ENCODE results near the gene PHYHD1. TPM values are rescaled to one million over a fixed set of nuclear protein-coding genes. Genes with fewer than 3 reads are reported as not detected.

Gene PHYHD1
- 30.2 TPM for total RNA-seq
- long read RNA-seq, partial matches to known transcripts: 4 of 9 reads
- long read RNA-seq, other reads (novel, unspliced or antisense): 3 of 9 reads

DNA sequence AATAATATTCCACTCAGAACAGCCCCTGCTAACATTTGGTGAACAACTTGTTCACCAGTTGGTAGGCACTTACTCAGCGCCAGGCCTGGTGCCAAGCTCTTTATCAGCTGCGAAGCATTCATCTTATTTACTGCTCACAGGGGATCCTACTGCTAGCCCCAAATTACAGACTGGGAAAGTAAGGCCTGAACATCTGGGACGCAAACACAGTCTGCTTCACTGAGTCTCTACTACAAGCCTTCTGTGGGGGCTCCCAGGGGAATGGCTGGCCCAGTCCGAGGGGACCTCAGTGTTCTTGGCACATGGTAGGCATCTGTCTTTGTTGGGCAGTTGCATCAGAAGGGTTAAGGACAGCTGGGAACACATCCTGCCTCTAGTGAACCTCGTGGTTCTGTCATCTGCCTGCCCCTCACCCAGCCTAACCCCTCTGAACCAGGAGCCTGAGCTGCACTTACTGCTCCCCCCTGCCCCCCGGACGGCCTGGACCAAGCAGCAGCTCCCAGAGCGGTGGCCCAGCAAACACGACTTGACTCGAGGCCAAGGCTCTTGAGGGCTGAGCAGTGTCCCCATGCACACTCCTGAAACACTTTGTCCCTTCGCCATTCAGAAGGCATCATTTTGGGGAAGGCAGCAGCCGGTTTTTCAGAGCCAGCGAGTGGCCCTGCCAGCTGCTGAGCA, at the start of gene PHYHD1:
TSS of gene PHYHD1 (plus strand) at position 602 of the 678 bp plus-strand sequence. CDS start 1,342 bp downstream, outside the sequence.
- intact Hi-C loops (cut with DNase I): no loop called here
- DNase-seq (ENCODE audit: missing footprints) (peak; percentile 89), ATAC-seq (peak; percentile 63)

GRCh38 chr9:128877852-128878251, 42.9 kb upstream of the PHYHD1 start:
- intact Hi-C loops (cut with DNase I): no loop called here
- no peak for DNase-seq (ENCODE audit: missing footprints)
- ATAC-seq: no peak

DNA sequence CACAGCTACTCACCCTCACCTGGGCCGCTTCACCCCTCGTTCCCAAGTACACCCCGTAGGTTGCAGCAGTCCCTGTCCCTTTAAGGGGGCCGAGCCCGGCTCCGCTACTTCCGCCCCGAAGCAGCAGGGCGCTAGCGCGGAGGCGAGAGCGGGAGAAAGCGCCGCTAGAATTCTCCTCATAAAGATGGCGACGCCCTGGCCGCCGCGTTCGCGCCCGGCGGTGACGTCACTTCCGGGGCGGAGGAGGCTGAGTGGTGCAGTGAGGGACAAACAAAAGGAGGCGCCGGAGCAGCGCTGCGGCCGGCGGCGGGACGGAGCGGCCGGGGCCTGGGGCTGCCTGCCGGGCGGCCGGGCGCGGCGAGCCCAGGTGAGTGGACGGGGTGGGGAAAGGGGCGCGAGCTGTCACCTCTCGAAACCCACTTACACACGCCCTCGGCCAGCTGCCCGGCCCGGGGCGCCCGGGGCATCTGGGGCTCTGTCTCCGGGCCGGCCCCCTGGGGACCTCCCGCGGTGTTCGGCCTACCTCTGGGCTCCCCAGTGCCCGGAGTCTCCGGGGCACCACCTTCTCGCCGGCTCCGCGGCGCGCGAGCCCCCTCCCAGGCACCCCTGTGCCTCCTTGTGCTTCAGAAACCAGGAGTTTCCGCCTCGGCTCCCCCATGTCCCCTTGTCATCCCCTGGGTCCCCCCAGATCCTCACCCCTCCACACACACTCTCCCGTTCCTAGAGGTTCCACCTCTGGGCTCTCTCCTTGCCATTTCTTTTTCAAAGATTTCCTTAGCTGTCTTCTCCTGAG, 38.7 kb upstream of the PHYHD1 start, which contains the start of the genes KYAT1 and LRRC8A:
TSS of gene KYAT1 (minus strand) at position 67 of the 793 bp plus-strand sequence. CDS start 36,545 bp downstream, outside the sequence.
TSS of gene LRRC8A (plus strand) at position 250 of the 793 bp plus-strand sequence. CDS start 25,032 bp downstream, outside the sequence.
- ATAC-seq (peak; percentile 93), DNase-seq (ENCODE audit: missing footprints) (peak; percentile 99)
- intact Hi-C loops (cut with DNase I): loop anchor here (2.0 kb wide), 2 partner anchors 19 to 35 kb away; no protein-coding TSS in a partner anchor

DNA sequence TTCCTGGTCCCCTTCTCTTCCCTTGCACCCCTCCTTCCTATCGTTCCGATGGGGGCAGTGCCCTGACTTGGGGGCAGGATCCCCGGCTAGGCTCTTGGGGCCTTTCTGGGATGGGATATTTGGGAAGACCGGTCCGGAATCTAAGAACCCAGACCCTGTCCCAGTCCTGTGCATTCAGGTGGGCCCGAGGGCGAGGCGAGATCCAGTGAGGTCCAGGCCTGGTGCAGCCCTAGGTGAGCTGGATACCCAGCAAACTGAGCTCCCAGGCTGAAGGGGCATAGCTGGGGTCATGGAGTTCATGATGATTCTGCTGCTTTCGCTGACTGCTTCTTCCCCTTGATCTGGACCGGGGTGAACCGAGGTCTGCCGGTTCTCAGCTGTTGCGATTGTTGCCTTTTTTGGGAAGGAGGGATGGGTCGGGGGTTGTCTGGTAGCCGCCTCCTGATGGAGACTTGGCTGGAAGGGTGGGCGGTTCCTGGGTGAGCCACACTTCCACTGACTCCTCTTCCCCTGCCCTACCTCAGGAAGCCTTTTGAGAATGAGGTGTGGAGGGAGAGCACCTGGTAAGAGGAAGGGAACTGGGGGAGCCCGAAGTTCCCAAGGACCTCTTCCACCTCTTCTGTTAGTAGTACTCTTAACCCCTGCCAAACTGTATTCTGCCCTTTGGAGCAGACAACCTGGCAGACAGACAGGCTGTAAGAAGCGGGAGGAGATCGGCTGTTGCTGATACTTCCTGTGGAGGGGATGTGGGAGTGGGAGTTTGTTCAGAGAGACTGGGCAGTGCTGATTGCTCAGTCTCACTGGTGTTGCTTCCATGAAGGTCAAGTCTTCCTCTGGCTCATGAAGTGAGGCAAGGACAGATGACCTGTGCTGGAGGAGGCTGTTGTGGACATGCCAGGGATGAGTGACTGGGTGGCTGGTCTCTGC, 37.8 kb upstream of the PHYHD1 start:
- intact Hi-C loops (cut with DNase I): loop anchor here (2.0 kb wide), 1 partner anchor 34 kb away; no protein-coding TSS in a partner anchor
- DNase-seq (ENCODE audit: missing footprints): no peak
- no peak for ATAC-seq

GRCh38 chr9:128884164-128884563, 36.6 kb upstream of the PHYHD1 start:
- no peak for DNase-seq (ENCODE audit: missing footprints)
- ATAC-seq: no peak
- intact Hi-C loops (cut with DNase I): no loop called here

GRCh38 chr9:128885376-128885775, 35.4 kb upstream of the PHYHD1 start:
- ATAC-seq (no peak), DNase-seq (ENCODE audit: missing footprints) (no peak)

DNA sequence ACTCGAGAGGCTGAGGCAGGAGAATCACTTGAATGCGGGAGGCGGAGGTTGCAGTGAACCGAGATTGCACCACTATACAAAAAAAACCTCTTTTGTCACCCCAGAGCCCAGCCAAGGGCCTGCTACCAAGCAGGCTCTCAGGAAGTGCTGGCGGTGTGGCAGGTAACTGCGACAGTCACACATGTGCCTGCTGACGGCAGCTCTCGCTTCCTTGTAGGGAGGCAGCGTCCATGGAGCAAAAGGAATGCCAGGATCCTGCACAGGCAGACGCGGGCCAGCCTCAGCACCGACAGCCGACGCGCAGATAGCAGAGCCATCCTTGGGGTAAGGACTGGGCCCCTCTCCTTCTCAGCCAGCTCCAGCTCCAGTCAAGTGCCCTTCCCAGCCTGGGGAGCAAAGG, 35.0 kb upstream of the PHYHD1 start:
- no peak for ATAC-seq
- intact Hi-C loops (cut with DNase I): no loop called here
- DNase-seq (ENCODE audit: missing footprints): no peak

More at GRCh38 chr9:128885376-128885775, 35.4 kb upstream of the PHYHD1 start:
- intact Hi-C loops (cut with DNase I): no loop called here

DNA sequence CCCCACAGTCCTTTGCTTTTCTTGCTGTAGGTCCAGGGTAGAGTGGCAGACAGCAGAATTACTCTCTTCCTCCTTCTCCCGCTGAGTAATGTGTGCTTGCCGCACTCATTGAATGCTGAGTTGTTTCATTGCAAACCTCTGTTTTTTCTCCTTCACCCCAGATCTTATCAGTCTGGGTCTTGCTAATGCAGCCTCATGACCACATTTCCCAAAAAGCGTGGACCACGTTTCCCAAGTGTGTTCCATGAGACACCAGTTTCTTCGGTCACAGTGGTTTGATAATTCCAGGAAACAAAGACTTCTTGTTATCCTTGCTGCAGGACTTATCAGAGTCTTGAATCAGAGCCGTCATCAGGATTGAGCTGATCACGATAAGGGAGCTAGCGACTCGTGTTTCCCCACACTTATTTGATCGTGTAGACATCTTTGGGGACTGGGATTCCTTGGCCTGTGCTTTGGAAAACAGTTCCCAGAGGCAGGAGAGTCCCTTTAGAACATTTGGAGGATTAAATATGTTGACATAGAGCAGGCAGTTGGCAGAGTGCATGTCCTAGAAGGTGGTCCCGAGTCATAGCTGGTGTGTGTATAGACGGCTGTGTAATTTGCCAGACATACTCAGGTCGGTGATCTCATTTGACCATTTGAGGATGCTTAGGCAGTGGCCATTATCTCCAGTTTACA, 34.4 kb upstream of the PHYHD1 start:
- ATAC-seq: no peak
- no peak for DNase-seq (ENCODE audit: missing footprints)
- intact Hi-C loops (cut with DNase I): no loop called here

GRCh38 chr9:128887049-128887448, 33.7 kb upstream of the PHYHD1 start:
- DNase-seq (ENCODE audit: missing footprints) (no peak), ATAC-seq (no peak)
- intact Hi-C loops (cut with DNase I): no loop called here

DNA sequence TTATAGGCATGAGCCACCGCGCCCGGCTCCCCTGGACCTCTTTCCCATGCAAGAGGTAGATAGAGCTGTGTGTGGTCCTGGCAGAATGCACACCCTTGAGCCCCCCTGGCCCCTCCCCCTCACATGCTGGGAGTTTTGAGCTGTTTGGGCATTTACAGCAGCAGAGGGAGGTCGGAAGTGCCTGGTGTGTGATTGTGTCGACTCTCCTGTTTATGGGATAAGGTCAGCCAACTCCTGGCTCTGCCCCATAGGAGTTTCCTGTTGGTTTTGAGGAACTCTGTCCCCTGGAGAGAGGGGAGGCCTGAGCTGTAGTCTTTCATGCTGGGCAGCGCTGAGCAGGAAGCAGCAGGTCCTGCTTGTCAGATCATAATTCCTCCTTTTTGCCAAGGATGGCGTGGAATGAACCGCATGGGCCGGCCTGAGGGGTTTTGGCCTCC, 32.9 kb upstream of the PHYHD1 start:
- DNase-seq (ENCODE audit: missing footprints) (no peak), ATAC-seq (no peak)
- intact Hi-C loops (cut with DNase I): no loop called here

DNA sequence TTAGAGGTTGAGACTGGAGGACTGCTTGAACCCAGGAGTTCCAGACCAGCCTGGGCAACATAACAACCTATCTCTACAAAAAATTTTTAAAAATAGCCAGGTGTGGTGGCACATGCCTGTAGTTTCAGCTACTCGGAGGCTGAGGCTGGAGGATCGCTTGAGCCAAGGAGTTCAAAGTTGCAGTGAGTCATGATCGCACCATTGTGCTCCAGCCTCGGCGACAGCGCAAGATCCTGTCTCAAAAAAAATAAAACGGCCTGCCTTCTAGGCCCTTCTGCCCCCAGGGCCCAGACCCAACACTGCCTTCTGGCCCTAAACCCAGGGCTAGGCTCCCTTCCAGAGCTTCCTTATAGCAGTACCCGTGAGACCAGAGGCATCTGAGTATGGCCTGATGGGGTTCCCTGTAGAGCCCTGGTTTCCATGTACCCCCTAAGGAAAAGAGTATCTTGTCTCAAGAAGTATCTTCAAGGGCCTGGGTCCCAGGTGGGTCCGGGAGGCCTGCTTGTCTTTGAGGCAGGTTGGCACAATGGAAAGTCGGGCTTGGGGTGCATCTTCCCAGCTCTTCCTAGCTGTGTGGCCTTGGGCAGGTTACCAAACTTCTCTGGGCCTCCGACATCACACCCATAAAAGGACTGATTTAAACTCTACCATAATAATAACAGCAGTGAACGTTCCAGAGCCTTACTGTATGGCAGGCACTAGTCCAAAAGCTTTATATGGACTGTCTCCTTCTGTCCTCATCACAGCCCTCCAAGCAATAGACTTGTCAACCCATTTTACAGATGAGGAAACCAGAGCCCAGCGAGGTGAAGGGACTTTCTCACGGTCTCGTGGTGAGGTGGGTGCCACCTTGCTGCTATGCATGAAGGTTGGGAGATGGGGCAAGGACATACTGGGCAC, 29.2 kb upstream of the PHYHD1 start:
- ATAC-seq (no peak), DNase-seq (ENCODE audit: missing footprints) (no peak)
- intact Hi-C loops (cut with DNase I): no loop called here

DNA sequence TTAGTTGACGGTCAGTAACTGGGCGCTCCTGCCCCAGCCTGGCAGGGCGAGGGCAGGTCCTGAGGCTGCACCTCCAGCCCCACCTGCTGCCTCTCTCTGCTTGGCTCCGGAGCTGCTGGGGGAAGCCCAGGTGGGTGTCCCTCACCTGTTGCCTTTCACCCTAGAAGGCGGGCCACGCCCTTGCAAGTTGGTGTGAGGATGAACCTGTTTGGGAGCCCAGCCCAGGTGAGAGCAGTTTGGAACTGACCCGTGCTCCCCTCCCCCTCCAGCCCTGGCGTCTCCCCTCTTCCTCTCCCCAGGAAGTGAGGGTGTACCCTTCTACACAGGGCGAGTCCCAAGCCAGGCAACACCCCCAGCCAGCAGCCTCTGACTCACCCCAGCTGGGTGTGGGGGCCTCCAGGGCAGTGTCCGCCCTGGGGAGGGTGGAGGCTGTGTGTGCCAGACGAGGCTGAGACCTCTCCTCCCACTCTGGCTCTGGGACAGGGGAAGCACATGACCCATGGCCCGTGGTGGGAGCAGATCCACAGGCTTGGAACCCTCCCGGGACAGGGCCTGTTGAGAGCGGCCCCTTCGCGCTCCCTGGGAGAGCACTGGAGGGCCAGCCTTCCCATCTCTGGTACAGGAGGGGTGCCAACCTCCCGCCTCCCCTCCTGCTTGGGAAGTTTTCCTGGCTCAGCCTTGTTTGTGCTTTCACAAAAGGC, 28.4 kb upstream of the PHYHD1 start:
- intact Hi-C loops (cut with DNase I): no loop called here
- DNase-seq (ENCODE audit: missing footprints): peak; percentile 87
- ATAC-seq: peak; percentile 96

GRCh38 chr9:128893354-128893753, 27.4 kb upstream of the PHYHD1 start:
- ATAC-seq: no peak
- intact Hi-C loops (cut with DNase I): no loop called here
- DNase-seq (ENCODE audit: missing footprints): no peak

DNA sequence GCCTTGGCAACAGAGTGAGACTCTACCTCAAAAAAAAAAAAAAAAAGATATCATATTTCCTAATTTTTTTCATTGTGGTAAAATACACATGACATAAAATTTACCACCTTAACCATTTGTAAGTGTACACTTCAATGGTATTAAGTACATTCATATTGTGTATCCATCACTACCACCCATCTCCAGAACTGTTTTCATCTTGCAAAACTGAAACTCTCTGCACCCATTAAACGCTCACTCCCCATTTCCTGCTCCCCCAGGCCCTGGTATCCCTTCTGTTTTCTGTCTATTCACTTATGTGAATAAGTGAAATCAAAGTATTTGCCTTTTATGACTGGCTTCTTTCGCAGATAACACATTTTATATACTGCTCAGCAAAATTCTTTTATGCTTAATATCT, 26.0 kb upstream of the PHYHD1 start:
- DNase-seq (ENCODE audit: missing footprints) (no peak), ATAC-seq (no peak)
- intact Hi-C loops (cut with DNase I): no loop called here

- intact Hi-C loops (cut with DNase I): no loop called here
- ATAC-seq (no peak), DNase-seq (ENCODE audit: missing footprints) (no peak)
These were observed 25.2 kb upstream of the PHYHD1 start for GRCh38 chr9:128895556-128895955.

DNA sequence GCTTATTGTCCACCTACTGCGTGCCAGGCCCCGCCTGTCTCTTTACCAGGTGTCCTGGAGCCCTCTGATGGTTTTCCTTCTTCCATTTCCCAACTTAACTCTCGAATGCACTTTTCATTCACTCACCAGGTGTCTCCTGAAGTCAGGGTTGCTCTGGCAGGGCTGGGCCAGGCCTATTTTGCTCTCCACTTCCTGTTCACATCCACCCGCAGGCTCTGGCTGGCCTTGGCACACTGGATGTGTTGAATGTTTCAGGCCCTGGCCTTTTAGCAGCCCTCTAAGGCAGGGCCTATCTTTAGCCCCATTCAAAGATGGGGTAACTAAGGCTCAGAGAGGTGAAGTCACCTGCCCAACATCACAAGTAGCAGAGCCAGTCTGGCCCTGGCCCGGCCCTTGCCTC, 22.4 kb upstream of the PHYHD1 start:
- no peak for ATAC-seq
- DNase-seq (ENCODE audit: missing footprints): no peak
- intact Hi-C loops (cut with DNase I): no loop called here
